ENCODE measurements around the gene SLC2A11. TPM values are rescaled to one million over a fixed set of nuclear protein-coding genes. Genes with fewer than 3 reads are reported as not detected.
A peak's percentile ranks its signal among the peaks of the same experiment; 100 is the strongest.

The SLC2A11 gene
- total and polyA plus RNA-seq, 10 of the 15 experiments (the other 5 are each of a cell fraction or from before 2014, with no cell fraction given), result 0.98 to 18.3 (median 8.6) TPM

- no peak for TF ChIP-seq NKRF (conservative IDR thresholded peaks at IDR 0.05)
- no peak for TF ChIP-seq RFX5 (IDR thresholded peaks at IDR 0.05; ENCODE audit: low read depth, low read length)
- TF ChIP-seq NR2C1 (IDR thresholded peaks at IDR 0.05), result no peak
Measured at GRCh38 chr22:23834406-23834792, 23.3 kb upstream of the SLC2A11 start (continued).

GRCh38 chr22:23834793-23835483, 22.7 kb upstream of the SLC2A11 start:
- RAD21 ChIA-PET (ENCODE audit: unreplicated experiment), result interaction anchor here (0.9 kb wide), 1 partner anchor 9 kb away, joined by 3 read pairs; no protein-coding TSS in a partner anchor
- 96% methylated on average over 10 of the region's 10 CpGs for WGBS (ENCODE audit: insufficient coverage, insufficient replicate concordance, low lambda C conversion rate, missing lambda C conversion rate)
- H3K36me3 ChIP-seq (ENCODE audit: control insufficient read depth in 2 of 2, insufficient read depth in 2 of 2, low read length in 1 of 2), result peaks cover 16 to 42% of the 10 kb centered on the region in 2 experiments

More at GRCh38 chr22:23834793-23835483, 22.7 kb upstream of the SLC2A11 start:
- Histone ChIP-seq H3K27me3 (replicated peaks in 1 of 2; ENCODE audit: control insufficient read depth in 2 of 2, insufficient read depth in 2 of 2, low read length in 1 of 2) (no peaks in the 10 kb centered on the region), H3K9ac (ENCODE audit: control insufficient read depth, insufficient read depth, low read length) (no peak overlapping the region), H4K20me1 (ENCODE audit: control insufficient read depth, insufficient read depth) (peaks cover 2% of the 10 kb centered on the region; the same call in 1 of the 2 replicates), H3K4me1 (ENCODE audit: control insufficient read depth, insufficient read depth, low read length) (peaks cover 17% of the 10 kb centered on the region), H3K27ac (ENCODE audit: control insufficient read depth, insufficient read depth) (no peak overlapping the region), H2AFZ (ENCODE audit: control insufficient read depth, low read depth, low read length) (no peak overlapping the region), H3K4me3 (no peak overlapping the region), H3K79me2 (ENCODE audit: control insufficient read depth, insufficient read depth, low read length) (peaks cover 2% of the 10 kb centered on the region), H3K9me3 (replicated peaks; ENCODE audit: control insufficient read depth, insufficient read depth, low read length) (no peaks in the 10 kb centered on the region), H3K4me2 (ENCODE audit: control insufficient read depth, insufficient read depth) (no peak overlapping the region)
- BruUV-seq (replicated peaks), result no TSS peak
- ATAC-seq, result no peak
- POLR2A ChIA-PET, result no interaction called here
- no peak for DNase-seq (ENCODE audit: low read depth, low spot score)
- TF ChIP-seq STAT1 (conservative IDR thresholded peaks at IDR 0.05) (no peak), POLR2A (IDR thresholded peaks at IDR 0.05; ENCODE audit: low read depth, low read length) (peak; percentile 44; the same call in 1 of the 2 replicates), MAX (IDR thresholded peaks at IDR 0.05; ENCODE audit: low read depth, low read length) (no peak)
- intact Hi-C loops (cut with micrococcal nuclease; ENCODE audit: unreplicated experiment) (no loop called here), in situ Hi-C loops (cut with MboI) (no loop called here)
- CTCF ChIA-PET, result interaction anchor here (3.7 kb wide), 1 partner anchor 64 kb away, joined by 12 read pairs; the partner anchor contains the start of gene MMP11
- SMC1A ChIA-PET (ENCODE audit: uncharacterized antibody, unreplicated experiment), result interaction anchor here (1.1 kb wide), 1 partner anchor 11 kb away, joined by 3 read pairs; no protein-coding TSS in a partner anchor
- no peak for FAIRE-seq

Data from GM12878 (cell line).